ENCODE measurements around the gene KCNH1. TPM values are rescaled to one million over a fixed set of nuclear protein-coding genes. Genes with fewer than 3 reads are reported as not detected.
"Not testable (repeated sequence)": the region's sequence is repeated elsewhere in the genome, so short reads cannot be mapped to it uniquely, and the experiment has no call there.

Gene KCNH1
- total and polyA plus RNA-seq, 7 donors: 0.10 to 0.22 (median 0.17) TPM

- Histone ChIP-seq H3K36me3 (ENCODE audit: insufficient read depth in 1 of 2, low read depth in 1 of 2) (no peaks in the 10 kb centered on the region), H3K27me3 (ENCODE audit: insufficient read depth in 3 of 3, low read length in 2 of 3) (no peaks in the 10 kb centered on the region), H3K4me1 (no peaks in the 10 kb centered on the region), H3K27ac (no peak overlapping the region), H3K9me3 (no peaks in the 10 kb centered on the region), H3K4me3 (no peak overlapping the region)
- intact Hi-C loops (cut with DNase I): no loop called here
- TF ChIP-seq CTCF (IDR thresholded peaks at IDR 0.05): no peak
- WGBS, 3 donors: 26 to 84% (median 28%) methylated on average over 3 of the region's 3 CpGs
- DNase-seq (no peak), ATAC-seq (no peak)
Observed at GRCh38 chr1:210674151-210674550, 459.8 kb downstream of the KCNH1 start.

GRCh38 chr1:210669951-210670350 lies 464.0 kb downstream of the KCNH1 start:
- Histone ChIP-seq H3K36me3 (ENCODE audit: insufficient read depth in 1 of 2, low read depth in 1 of 2) (no peaks in the 10 kb centered on the region), H3K4me1 (no peaks in the 10 kb centered on the region), H3K9me3 (no peaks in the 10 kb centered on the region), H3K27me3 (ENCODE audit: insufficient read depth in 3 of 3, low read length in 2 of 3) (no peaks in the 10 kb centered on the region), H3K4me3 (no peak overlapping the region), H3K27ac (no peak overlapping the region)
- no peak for TF ChIP-seq CTCF (IDR thresholded peaks at IDR 0.05)
- DNase-seq: no peak
- ATAC-seq: no peak
- intact Hi-C loops (cut with DNase I): no loop called here

GRCh38 chr1:210663730-210664573 lies 470.0 kb downstream of the KCNH1 start:
- DNase-seq: no peak
- H3K27me3 ChIP-seq (ENCODE audit: insufficient read depth in 3 of 3, low read length in 2 of 3): no peaks in the 10 kb centered on the region
- ATAC-seq: no peak
- no peak overlapping the region for H3K4me3 ChIP-seq
- no peaks in the 10 kb centered on the region for H3K9me3 ChIP-seq
- 60 to 64% (median 61%) methylated on average over 7 of the region's 7 CpGs for WGBS, 3 donors
- TF ChIP-seq CTCF (IDR thresholded peaks at IDR 0.05): no peak
- H3K4me1 ChIP-seq: no peaks in the 10 kb centered on the region
- no peaks in the 10 kb centered on the region for H3K36me3 ChIP-seq (ENCODE audit: insufficient read depth in 1 of 2, low read depth in 1 of 2)
- H3K27ac ChIP-seq: no peak overlapping the region
- intact Hi-C loops (cut with DNase I): no loop called here

- no peaks in the 10 kb centered on the region for H3K9me3 ChIP-seq
- H3K4me3 ChIP-seq: no peak overlapping the region
- H3K27me3 ChIP-seq (ENCODE audit: insufficient read depth in 3 of 3, low read length in 2 of 3): no peaks in the 10 kb centered on the region
- intact Hi-C loops (cut with DNase I): no loop called here
- no peak overlapping the region for H3K27ac ChIP-seq
- DNase-seq (no peak), ATAC-seq (no peak)
- H3K36me3 ChIP-seq (ENCODE audit: insufficient read depth in 1 of 2, low read depth in 1 of 2): no peaks in the 10 kb centered on the region
- H3K4me1 ChIP-seq: no peaks in the 10 kb centered on the region
- whole genome bisulfite sequencing, 3 donors: 52 to 68% (median 55%) methylated on average over 4 of the region's 4 CpGs
- TF ChIP-seq CTCF (IDR thresholded peaks at IDR 0.05): no peak
Observed at GRCh38 chr1:210662291-210663050, 471.5 kb downstream of the KCNH1 start.

GRCh38 chr1:210661520-210661919 lies 472.4 kb downstream of the KCNH1 start:
- DNase-seq; H3K4me1 ChIP-seq; H3K27me3 ChIP-seq (ENCODE audit: insufficient read depth in 3 of 3, low read length in 2 of 3); H3K36me3 ChIP-seq (ENCODE audit: insufficient read depth in 1 of 2, low read depth in 1 of 2); H3K27ac ChIP-seq; H3K9me3 ChIP-seq; intact Hi-C loops (cut with DNase I); ATAC-seq; H3K4me3 ChIP-seq: not testable (repeated sequence)
- 91 to 94% (median 93%) methylated on average over 4 of the region's 4 CpGs for WGBS, 3 donors

Data from psoas muscle (tissue), 8 donors.